GM23338 (cell line): Measurements from ENCODE around the gene TEKT4. TPM values are rescaled to one million over a fixed set of nuclear protein-coding genes. Genes with fewer than 3 reads are reported as not detected.

Experiments
- ATAC-seq: fragments of 200-7000 bp; cut with Tn5 transposase; 3 replicates; pipeline ENCODE4 v1.9.1; 2020
- DNase-seq: peaks from one replicate; pipeline ENCODE4 v3.0.0-alpha.2; 2015; ENCODE audit warnings: low spot score
- H2AFZ ChIP-seq: fragments of 200-600 bp; sonication (generic); 2 replicates; pipeline ENCODE4 v1.8.0; 2016; ENCODE audit warnings: antibody characterized with exemption, mild to moderate bottlenecking, moderate library complexity
- H3F3A ChIP-seq: fragments of 200-600 bp; sonication (generic); replicated peaks from 2 replicates; pipeline ENCODE4 v1.8.0; 2017; ENCODE audit warnings: antibody characterized with exemption, mixed run types, low read depth
- H3K27ac ChIP-seq: fragments of 200-600 bp; sonication (generic); 2 replicates; pipeline ENCODE4 v1.6.1; 2016; ENCODE audit warnings: low read depth
- H3K27me3 ChIP-seq: fragments of 200-600 bp; sonication (generic); 2 replicates; pipeline ENCODE4 v1.8.0; 2016; ENCODE audit warnings: mild to moderate bottlenecking, mixed run types, moderate library complexity; ENCODE audit not compliant: insufficient read depth
- H3K36me3 ChIP-seq: fragments of 200-600 bp; sonication (generic); 2 replicates; pipeline ENCODE4 v1.8.0; 2016; ENCODE audit warnings: mild to moderate bottlenecking; ENCODE audit not compliant: insufficient read depth
- H3K4me1 ChIP-seq: fragments of 200-600 bp; sonication (generic); 2 replicates; pipeline ENCODE4 v1.8.0; 2016; ENCODE audit warnings: mild to moderate bottlenecking, moderate library complexity; ENCODE audit not compliant: insufficient read depth
- H3K4me2 ChIP-seq: fragments of 200-600 bp; sonication (generic); 2 replicates; pipeline ENCODE4 v1.7.1; 2017; ENCODE audit warnings: mixed run types
- H3K4me3 ChIP-seq: fragments of 200-600 bp; sonication (generic); 2 replicates; pipeline ENCODE4 v1.6.1; 2016; ENCODE audit warnings: mixed run types
- H3K79me2 ChIP-seq: fragments of 200-600 bp; sonication (generic); replicated peaks from 2 replicates; pipeline ENCODE4 v1.8.0; 2017; ENCODE audit warnings: mild to moderate bottlenecking; ENCODE audit not compliant: insufficient read depth
- H3K9me2 ChIP-seq: fragments of 200-600 bp; sonication (generic); 2 replicates; pipeline ENCODE4 v1.8.0; 2017; ENCODE audit not compliant: insufficient read depth
- H4K20me1 ChIP-seq: fragments of 200-600 bp; sonication (generic); replicated peaks from 2 replicates; pipeline ENCODE4 v1.8.0; 2017; ENCODE audit warnings: mild to moderate bottlenecking; ENCODE audit not compliant: insufficient read depth
- H3K27ac Mint-ChIP-seq: 2 replicates; pipeline ENCODE4 v1.8.0; 2020; ENCODE audit warnings: inconsistent platforms, mild to moderate bottlenecking, moderate library complexity, mixed read lengths
- H3K27me3 Mint-ChIP-seq: 3 replicates; pipeline ENCODE4 v1.8.0; 2022; ENCODE audit warnings: low read depth, mild to moderate bottlenecking, moderate library complexity, mixed read lengths, inconsistent platforms; ENCODE audit not compliant: insufficient read depth, poor library complexity
- H3K36me3 Mint-ChIP-seq: 3 replicates; pipeline ENCODE4 v1.8.0; 2021; ENCODE audit warnings: low read depth, mild to moderate bottlenecking, inconsistent platforms, moderate library complexity, mixed read lengths
- H3K4me1 Mint-ChIP-seq: 3 replicates; pipeline ENCODE4 v1.8.0; 2020; ENCODE audit warnings: mild to moderate bottlenecking, inconsistent platforms, mixed read lengths
- H3K4me3 Mint-ChIP-seq: 3 replicates; pipeline ENCODE4 v1.8.0; 2021; ENCODE audit warnings: moderate library complexity, mild to moderate bottlenecking, inconsistent platforms, mixed read lengths
- H3K9me3 Mint-ChIP-seq: 3 replicates; pipeline ENCODE4 v1.8.0; 2020; ENCODE audit warnings: moderate library complexity, mild to moderate bottlenecking, inconsistent platforms, mixed read lengths
- CREB1 ChIP-seq: fragments of 250-450 bp; sonication (Bioruptor Pico); IDR thresholded peaks from 2 replicates; pipeline ENCODE4 v1.5.0; 2020; ENCODE audit warnings: low read depth, mild to moderate bottlenecking, moderate library complexity
- EZH2 ChIP-seq: fragments of 200-600 bp; sonication (generic); IDR thresholded peaks from one replicate; pipeline ENCODE4 v1.8.0; 2017; ENCODE audit warnings: antibody characterized with exemption, mild to moderate bottlenecking, low read depth; ENCODE audit not compliant: unreplicated experiment
- EZH2phosphoT487 ChIP-seq: fragments of 200-600 bp; sonication (generic); IDR thresholded peaks from one replicate; pipeline ENCODE4 v1.8.1; 2018; ENCODE audit warnings: antibody characterized with exemption; ENCODE audit not compliant: unreplicated experiment
- JUNB ChIP-seq: IDR thresholded peaks from one replicate; pipeline ENCODE4 v1.6.1; 2016; ENCODE audit warnings: antibody characterized with exemption; ENCODE audit not compliant: unreplicated experiment
- NANOG ChIP-seq: IDR thresholded peaks from 2 replicates; pipeline ENCODE4 v1.6.1; 2016; ENCODE audit warnings: antibody characterized with exemption, borderline replicate concordance
- POLR2AphosphoS5 ChIP-seq: IDR thresholded peaks from 2 replicates; pipeline ENCODE4 v1.6.1; 2016; ENCODE audit warnings: antibody characterized with exemption, low read depth
- ZNF114 ChIP-seq: fragments of 250-450 bp; sonication (Bioruptor Pico); IDR thresholded peaks from 2 replicates; pipeline ENCODE4 v1.5.0; 2020; ENCODE audit warnings: mild to moderate bottlenecking, moderate library complexity
- ZNF331 ChIP-seq: fragments of 250-450 bp; sonication (Bioruptor Pico); IDR thresholded peaks from 2 replicates; pipeline ENCODE4 v1.5.0; 2020; ENCODE audit warnings: low read depth, mild to moderate bottlenecking, moderate library complexity
- polyA plus RNA-seq: library from polyadenylated mRNA; unstranded; fragments of >200 nt; fragmentation: Nextera tagmentation; extraction: Ambion mirVana; gene quantifications from 2 replicates; pipeline ENCODE4 v1.2.1, GENCODE V29; 2016
- total RNA-seq: library from RNA; depleted of rRNA; stranded (reverse); fragments of >200 nt; shearing (Covaris generic); gene quantifications from 2 replicates; pipeline ENCODE4 v1.2.3, GENCODE V29; 2014
- TF ChIP-seq, protein P1 (sequence below): fragments of 250-450 bp; sonication (Bioruptor Pico); IDR thresholded peaks from 2 replicates; pipeline ENCODE4 v1.5.0; 2020; ENCODE audit warnings: mild to moderate bottlenecking, moderate library complexity
- TF ChIP-seq, protein P2 (sequence below): IDR thresholded peaks from 2 replicates; pipeline ENCODE4 v1.6.1; 2016; ENCODE audit warnings: antibody characterized with exemption
- TF ChIP-seq, protein P3 (sequence below), 2 experiments: fragments of 200-600 bp in 1 of 2; sonication (generic) in 1 of 2; conservative IDR thresholded peaks; 2 replicates each; pipeline versions ENCODE4 v1.5.1 to v1.6.1; 2016 to 2017; ENCODE audit warnings: antibody characterized with exemption in 2 of 2, low read depth in 2 of 2, mild to moderate bottlenecking in 2 of 2, moderate library complexity in 1 of 2
- TF ChIP-seq, protein P4 (sequence below): IDR thresholded peaks from one replicate; pipeline ENCODE4 v1.6.1; 2018; ENCODE audit warnings: antibody characterized with exemption; ENCODE audit not compliant: unreplicated experiment

The TEKT4 gene
- total and polyA plus RNA-seq, 2 experiments from 2014 or later, result not detected

DNA sequence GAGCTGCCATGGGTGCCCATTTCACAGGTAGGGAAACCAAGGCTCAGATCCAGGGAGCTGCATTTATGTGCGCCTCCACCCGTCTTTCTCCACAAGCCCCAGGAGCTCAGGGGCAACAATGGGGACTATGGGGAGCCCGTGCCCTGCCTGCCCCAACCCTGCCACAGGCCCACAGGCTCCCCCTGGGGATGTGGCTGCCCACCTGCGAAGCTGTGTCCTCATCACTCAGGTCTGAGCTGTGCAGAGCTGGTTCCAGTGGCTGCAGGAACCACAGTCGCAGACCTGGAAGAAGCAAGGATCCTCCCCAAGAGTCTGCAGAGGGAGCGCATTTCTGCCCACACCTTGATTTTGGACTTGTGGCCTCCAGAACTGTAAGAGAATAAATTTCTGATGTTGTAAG is 9.8 kb downstream of the TEKT4 start:
- Mint-ChIP-seq H3K27me3 (no peaks in the 10 kb centered on the region), H3K4me1 (peaks cover 3% of the 10 kb centered on the region; the same call in 2 of the 3 replicates)
- H3K9me2 ChIP-seq, result no peaks in the 10 kb centered on the region

More for the DNA sequence above, 9.8 kb downstream of the TEKT4 start:
- no peak overlapping the region for H2AFZ ChIP-seq
- H4K20me1 ChIP-seq, result no peaks in the 10 kb centered on the region
- H3K4me1 ChIP-seq, result no peaks in the 10 kb centered on the region
- Mint-ChIP-seq H3K36me3 (no peaks in the 10 kb centered on the region), H3K9me3 (no peaks in the 10 kb centered on the region; the same call in 2 of the 3 replicates), H3K4me3 (no peak overlapping the region), H3K27ac (no peak overlapping the region)
- no peaks in the 10 kb centered on the region for H3F3A ChIP-seq
- no peak overlapping the region for H3K4me2 ChIP-seq
- no peak for TF ChIP-seq EZH2
- TF ChIP-seq POLR2AphosphoS5, result no peak
- TF ChIP-seq, protein P1, sequence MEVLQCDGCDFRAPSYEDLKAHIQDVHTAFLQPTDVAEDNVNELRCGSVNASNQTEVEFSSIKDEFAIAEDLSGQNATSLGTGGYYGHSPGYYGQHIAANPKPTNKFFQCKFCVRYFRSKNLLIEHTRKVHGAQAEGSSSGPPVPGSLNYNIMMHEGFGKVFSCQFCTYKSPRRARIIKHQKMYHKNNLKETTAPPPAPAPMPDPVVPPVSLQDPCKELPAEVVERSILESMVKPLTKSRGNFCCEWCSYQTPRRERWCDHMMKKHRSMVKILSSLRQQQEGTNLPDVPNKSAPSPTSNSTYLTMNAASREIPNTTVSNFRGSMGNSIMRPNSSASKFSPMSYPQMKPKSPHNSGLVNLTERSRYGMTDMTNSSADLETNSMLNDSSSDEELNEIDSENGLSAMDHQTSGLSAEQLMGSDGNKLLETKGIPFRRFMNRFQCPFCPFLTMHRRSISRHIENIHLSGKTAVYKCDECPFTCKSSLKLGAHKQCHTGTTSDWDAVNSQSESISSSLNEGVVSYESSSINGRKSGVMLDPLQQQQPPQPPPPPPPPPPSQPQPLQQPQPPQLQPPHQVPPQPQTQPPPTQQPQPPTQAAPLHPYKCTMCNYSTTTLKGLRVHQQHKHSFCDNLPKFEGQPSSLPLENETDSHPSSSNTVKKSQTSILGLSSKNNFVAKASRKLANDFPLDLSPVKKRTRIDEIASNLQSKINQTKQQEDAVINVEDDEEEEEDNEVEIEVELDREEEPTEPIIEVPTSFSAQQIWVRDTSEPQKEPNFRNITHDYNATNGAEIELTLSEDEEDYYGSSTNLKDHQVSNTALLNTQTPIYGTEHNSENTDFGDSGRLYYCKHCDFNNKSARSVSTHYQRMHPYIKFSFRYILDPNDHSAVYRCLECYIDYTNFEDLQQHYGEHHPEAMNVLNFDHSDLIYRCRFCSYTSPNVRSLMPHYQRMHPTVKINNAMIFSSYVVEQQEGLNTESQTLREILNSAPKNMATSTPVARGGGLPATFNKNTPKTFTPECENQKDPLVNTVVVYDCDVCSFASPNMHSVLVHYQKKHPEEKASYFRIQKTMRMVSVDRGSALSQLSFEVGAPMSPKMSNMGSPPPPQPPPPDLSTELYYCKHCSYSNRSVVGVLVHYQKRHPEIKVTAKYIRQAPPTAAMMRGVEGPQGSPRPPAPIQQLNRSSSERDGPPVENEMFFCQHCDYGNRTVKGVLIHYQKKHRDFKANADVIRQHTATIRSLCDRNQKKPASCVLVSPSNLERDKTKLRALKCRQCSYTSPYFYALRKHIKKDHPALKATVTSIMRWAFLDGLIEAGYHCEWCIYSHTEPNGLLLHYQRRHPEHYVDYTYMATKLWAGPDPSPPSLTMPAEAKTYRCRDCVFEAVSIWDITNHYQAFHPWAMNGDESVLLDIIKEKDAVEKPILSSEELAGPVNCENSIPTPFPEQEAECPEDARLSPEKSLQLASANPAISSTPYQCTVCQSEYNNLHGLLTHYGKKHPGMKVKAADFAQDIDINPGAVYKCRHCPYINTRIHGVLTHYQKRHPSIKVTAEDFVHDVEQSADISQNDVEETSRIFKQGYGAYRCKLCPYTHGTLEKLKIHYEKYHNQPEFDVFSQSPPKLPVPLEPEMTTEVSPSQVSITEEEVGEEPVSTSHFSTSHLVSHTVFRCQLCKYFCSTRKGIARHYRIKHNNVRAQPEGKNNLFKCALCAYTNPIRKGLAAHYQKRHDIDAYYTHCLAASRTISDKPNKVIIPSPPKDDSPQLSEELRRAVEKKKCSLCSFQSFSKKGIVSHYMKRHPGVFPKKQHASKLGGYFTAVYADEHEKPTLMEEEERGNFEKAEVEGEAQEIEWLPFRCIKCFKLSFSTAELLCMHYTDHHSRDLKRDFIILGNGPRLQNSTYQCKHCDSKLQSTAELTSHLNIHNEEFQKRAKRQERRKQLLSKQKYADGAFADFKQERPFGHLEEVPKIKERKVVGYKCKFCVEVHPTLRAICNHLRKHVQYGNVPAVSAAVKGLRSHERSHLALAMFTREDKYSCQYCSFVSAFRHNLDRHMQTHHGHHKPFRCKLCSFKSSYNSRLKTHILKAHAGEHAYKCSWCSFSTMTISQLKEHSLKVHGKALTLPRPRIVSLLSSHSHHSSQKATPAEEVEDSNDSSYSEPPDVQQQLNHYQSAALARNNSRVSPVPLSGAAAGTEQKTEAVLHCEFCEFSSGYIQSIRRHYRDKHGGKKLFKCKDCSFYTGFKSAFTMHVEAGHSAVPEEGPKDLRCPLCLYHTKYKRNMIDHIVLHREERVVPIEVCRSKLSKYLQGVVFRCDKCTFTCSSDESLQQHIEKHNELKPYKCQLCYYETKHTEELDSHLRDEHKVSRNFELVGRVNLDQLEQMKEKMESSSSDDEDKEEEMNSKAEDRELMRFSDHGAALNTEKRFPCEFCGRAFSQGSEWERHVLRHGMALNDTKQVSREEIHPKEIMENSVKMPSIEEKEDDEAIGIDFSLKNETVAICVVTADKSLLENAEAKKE, result no peak
- TF ChIP-seq EZH2phosphoT487, result no peak
- no peak for TF ChIP-seq JUNB
- TF ChIP-seq, protein P2, sequence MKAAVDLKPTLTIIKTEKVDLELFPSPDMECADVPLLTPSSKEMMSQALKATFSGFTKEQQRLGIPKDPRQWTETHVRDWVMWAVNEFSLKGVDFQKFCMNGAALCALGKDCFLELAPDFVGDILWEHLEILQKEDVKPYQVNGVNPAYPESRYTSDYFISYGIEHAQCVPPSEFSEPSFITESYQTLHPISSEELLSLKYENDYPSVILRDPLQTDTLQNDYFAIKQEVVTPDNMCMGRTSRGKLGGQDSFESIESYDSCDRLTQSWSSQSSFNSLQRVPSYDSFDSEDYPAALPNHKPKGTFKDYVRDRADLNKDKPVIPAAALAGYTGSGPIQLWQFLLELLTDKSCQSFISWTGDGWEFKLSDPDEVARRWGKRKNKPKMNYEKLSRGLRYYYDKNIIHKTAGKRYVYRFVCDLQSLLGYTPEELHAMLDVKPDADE, result no peak
- TF ChIP-seq, protein P3, sequence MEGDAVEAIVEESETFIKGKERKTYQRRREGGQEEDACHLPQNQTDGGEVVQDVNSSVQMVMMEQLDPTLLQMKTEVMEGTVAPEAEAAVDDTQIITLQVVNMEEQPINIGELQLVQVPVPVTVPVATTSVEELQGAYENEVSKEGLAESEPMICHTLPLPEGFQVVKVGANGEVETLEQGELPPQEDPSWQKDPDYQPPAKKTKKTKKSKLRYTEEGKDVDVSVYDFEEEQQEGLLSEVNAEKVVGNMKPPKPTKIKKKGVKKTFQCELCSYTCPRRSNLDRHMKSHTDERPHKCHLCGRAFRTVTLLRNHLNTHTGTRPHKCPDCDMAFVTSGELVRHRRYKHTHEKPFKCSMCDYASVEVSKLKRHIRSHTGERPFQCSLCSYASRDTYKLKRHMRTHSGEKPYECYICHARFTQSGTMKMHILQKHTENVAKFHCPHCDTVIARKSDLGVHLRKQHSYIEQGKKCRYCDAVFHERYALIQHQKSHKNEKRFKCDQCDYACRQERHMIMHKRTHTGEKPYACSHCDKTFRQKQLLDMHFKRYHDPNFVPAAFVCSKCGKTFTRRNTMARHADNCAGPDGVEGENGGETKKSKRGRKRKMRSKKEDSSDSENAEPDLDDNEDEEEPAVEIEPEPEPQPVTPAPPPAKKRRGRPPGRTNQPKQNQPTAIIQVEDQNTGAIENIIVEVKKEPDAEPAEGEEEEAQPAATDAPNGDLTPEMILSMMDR (conservative IDR thresholded peaks at IDR 0.05; ENCODE audit: low read depth in 2 of 2), result no peak
- TF ChIP-seq, protein P4, sequence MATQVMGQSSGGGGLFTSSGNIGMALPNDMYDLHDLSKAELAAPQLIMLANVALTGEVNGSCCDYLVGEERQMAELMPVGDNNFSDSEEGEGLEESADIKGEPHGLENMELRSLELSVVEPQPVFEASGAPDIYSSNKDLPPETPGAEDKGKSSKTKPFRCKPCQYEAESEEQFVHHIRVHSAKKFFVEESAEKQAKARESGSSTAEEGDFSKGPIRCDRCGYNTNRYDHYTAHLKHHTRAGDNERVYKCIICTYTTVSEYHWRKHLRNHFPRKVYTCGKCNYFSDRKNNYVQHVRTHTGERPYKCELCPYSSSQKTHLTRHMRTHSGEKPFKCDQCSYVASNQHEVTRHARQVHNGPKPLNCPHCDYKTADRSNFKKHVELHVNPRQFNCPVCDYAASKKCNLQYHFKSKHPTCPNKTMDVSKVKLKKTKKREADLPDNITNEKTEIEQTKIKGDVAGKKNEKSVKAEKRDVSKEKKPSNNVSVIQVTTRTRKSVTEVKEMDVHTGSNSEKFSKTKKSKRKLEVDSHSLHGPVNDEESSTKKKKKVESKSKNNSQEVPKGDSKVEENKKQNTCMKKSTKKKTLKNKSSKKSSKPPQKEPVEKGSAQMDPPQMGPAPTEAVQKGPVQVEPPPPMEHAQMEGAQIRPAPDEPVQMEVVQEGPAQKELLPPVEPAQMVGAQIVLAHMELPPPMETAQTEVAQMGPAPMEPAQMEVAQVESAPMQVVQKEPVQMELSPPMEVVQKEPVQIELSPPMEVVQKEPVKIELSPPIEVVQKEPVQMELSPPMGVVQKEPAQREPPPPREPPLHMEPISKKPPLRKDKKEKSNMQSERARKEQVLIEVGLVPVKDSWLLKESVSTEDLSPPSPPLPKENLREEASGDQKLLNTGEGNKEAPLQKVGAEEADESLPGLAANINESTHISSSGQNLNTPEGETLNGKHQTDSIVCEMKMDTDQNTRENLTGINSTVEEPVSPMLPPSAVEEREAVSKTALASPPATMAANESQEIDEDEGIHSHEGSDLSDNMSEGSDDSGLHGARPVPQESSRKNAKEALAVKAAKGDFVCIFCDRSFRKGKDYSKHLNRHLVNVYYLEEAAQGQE, result no peak
- TF ChIP-seq ZNF331, result no peak
- no peak for TF ChIP-seq ZNF114 (CRISPR knock-in tag)
- TF ChIP-seq NANOG, result no peak
- TF ChIP-seq CREB1 (CRISPR knock-in tag), result no peak
- H3K27me3 ChIP-seq, result no peaks in the 10 kb centered on the region; the same call in 1 of the 2 replicates
- no peaks in the 10 kb centered on the region for H3K79me2 ChIP-seq
- no peaks in the 10 kb centered on the region for H3K36me3 ChIP-seq
- no peak overlapping the region for H3K4me3 ChIP-seq
- DNase-seq, result no peak
- no peak overlapping the region for H3K27ac ChIP-seq
- no peak for ATAC-seq
